Stimulated activated naive CD8-positive, alpha-beta T cell treated with anti-CD3 and anti-CD28 coated beads, Interleukin-15, Interleukin-2, amounts not matched to agents 100 ng/mL and 50 ng/mL, for 24 hours (primary cell): Measurements from ENCODE around the gene SELENOW.
"Not testable (repeated sequence)": the region's sequence is repeated elsewhere in the genome, so short reads cannot be mapped to it uniquely, and the experiment has no call there.

Experiments used
- H3K27ac Mint-ChIP-seq: one replicate; pipeline ENCODE4 v1.8.0; 2021; ENCODE audit warnings: mild to moderate bottlenecking, mixed read lengths
- H3K27me3 Mint-ChIP-seq: one replicate; pipeline ENCODE4 v1.8.0; 2021; ENCODE audit warnings: mixed read lengths
- H3K36me3 Mint-ChIP-seq: one replicate; pipeline ENCODE4 v1.8.0; 2021; ENCODE audit warnings: low read depth, mixed read lengths
- H3K4me1 Mint-ChIP-seq: one replicate; pipeline ENCODE4 v1.8.0; 2021; ENCODE audit warnings: low read depth, mixed read lengths
- H3K4me3 Mint-ChIP-seq: one replicate; pipeline ENCODE4 v1.8.0; 2021; ENCODE audit warnings: mild to moderate bottlenecking, mixed read lengths
- H3K9me3 Mint-ChIP-seq: one replicate; pipeline ENCODE4 v1.8.0; 2021; ENCODE audit warnings: mixed read lengths

SELENOW gene

GRCh38 chr19:47813995-47814328, 35.5 kb downstream of the SELENOW start:
- Mint-ChIP-seq H3K4me1 (no peaks in the 10 kb centered on the region), H3K27ac (no peak overlapping the region), H3K4me3 (no peak overlapping the region), H3K36me3 (no peaks in the 10 kb centered on the region), H3K27me3 (peaks cover 12% of the 10 kb centered on the region), H3K9me3 (no peaks in the 10 kb centered on the region)

GRCh38 chr19:47816270-47816669, 37.8 kb downstream of the SELENOW start:
- not testable (repeated sequence) for H3K27ac Mint-ChIP-seq

GRCh38 chr19:47818221-47818620, 39.7 kb downstream of the SELENOW start:
- not testable (repeated sequence) for H3K36me3 Mint-ChIP-seq, H3K4me1 Mint-ChIP-seq, H3K9me3 Mint-ChIP-seq, H3K27ac Mint-ChIP-seq, H3K4me3 Mint-ChIP-seq
- H3K27me3 Mint-ChIP-seq, result peaks cover 41% of the 10 kb centered on the region

More at GRCh38 chr19:47816270-47816669, 37.8 kb downstream of the SELENOW start:
- not testable (repeated sequence) for H3K4me3 Mint-ChIP-seq, H3K4me1 Mint-ChIP-seq, H3K9me3 Mint-ChIP-seq, H3K36me3 Mint-ChIP-seq
- H3K27me3 Mint-ChIP-seq, result peaks cover 26% of the 10 kb centered on the region

GRCh38 chr19:47819858-47820257, 41.4 kb downstream of the SELENOW start:
- peaks cover 41% of the 10 kb centered on the region for H3K27me3 Mint-ChIP-seq

GRCh38 chr19:47820410-47820809, 41.9 kb downstream of the SELENOW start:
- H3K36me3 Mint-ChIP-seq, result no peaks in the 10 kb centered on the region
- H3K4me1 Mint-ChIP-seq, result peaks cover 4% of the 10 kb centered on the region
- H3K27me3 Mint-ChIP-seq, result peaks cover 41% of the 10 kb centered on the region
- H3K27ac Mint-ChIP-seq, result no peak overlapping the region
- H3K4me3 Mint-ChIP-seq, result no peak overlapping the region
- H3K9me3 Mint-ChIP-seq, result no peaks in the 10 kb centered on the region

More at GRCh38 chr19:47819858-47820257, 41.4 kb downstream of the SELENOW start:
- Mint-ChIP-seq H3K4me1 (peaks cover 4% of the 10 kb centered on the region), H3K27ac (no peak overlapping the region), H3K9me3 (no peaks in the 10 kb centered on the region), H3K4me3 (no peak overlapping the region), H3K36me3 (no peaks in the 10 kb centered on the region)

GRCh38 chr19:47821460-47822020, 43.0 kb downstream of the SELENOW start, which contains the start of gene CRX:
Gene CRX (plus strand): TSS chr19:47821937. CDS start chr19:47834444, 12,507 bp downstream.
- H3K9me3 Mint-ChIP-seq, result no peaks in the 10 kb centered on the region
- peaks cover 41% of the 10 kb centered on the region for H3K27me3 Mint-ChIP-seq
- no peak within 1 kb of the TSS for H3K27ac Mint-ChIP-seq
- no peaks in the 10 kb centered on the region for H3K36me3 Mint-ChIP-seq
- no peak within 1 kb of the TSS for H3K4me3 Mint-ChIP-seq
- peaks cover 4% of the 10 kb centered on the region for H3K4me1 Mint-ChIP-seq

- no peaks in the 10 kb centered on the region for H3K36me3 Mint-ChIP-seq
- H3K4me3 Mint-ChIP-seq, result no peak overlapping the region
- peaks cover 25% of the 10 kb centered on the region for H3K27me3 Mint-ChIP-seq
- no peaks in the 10 kb centered on the region for H3K9me3 Mint-ChIP-seq
- no peak overlapping the region for H3K27ac Mint-ChIP-seq
- H3K4me1 Mint-ChIP-seq, result peaks cover 4% of the 10 kb centered on the region
These were observed 45.9 kb downstream of the SELENOW start for GRCh38 chr19:47824396-47824795.

- Mint-ChIP-seq H3K4me1 (no peaks in the 10 kb centered on the region), H3K27ac (no peak overlapping the region), H3K9me3 (no peaks in the 10 kb centered on the region), H3K27me3 (peaks cover 16% of the 10 kb centered on the region), H3K4me3 (no peak overlapping the region), H3K36me3 (no peaks in the 10 kb centered on the region)
These were observed 48.3 kb downstream of the SELENOW start for GRCh38 chr19:47826800-47827199.

GRCh38 chr19:47832723-47833122, 54.2 kb downstream of the SELENOW start:
- Mint-ChIP-seq H3K27ac (no peak overlapping the region), H3K4me1 (no peaks in the 10 kb centered on the region), H3K27me3 (peaks cover 3% of the 10 kb centered on the region), H3K4me3 (no peak overlapping the region), H3K9me3 (no peaks in the 10 kb centered on the region), H3K36me3 (no peaks in the 10 kb centered on the region)
